ENCODE measurements around the gene ASTN1.

The ASTN1 gene

GRCh38 chr1:176841238-176841637 lies 323.3 kb downstream of the ASTN1 start:
- no peak overlapping the region for H3K27ac ChIP-seq
- TF ChIP-seq CTCF (conservative IDR thresholded peaks at IDR 0.05): no peak

- H3K27ac ChIP-seq: no peak overlapping the region
- no peak for TF ChIP-seq CTCF (conservative IDR thresholded peaks at IDR 0.05)
Measured at GRCh38 chr1:176839216-176839615, 325.3 kb downstream of the ASTN1 start.

GRCh38 chr1:176838276-176838995 lies 326.1 kb downstream of the ASTN1 start:
- TF ChIP-seq CTCF (conservative IDR thresholded peaks at IDR 0.05): no peak
- no peak overlapping the region for H3K27ac ChIP-seq

GRCh38 chr1:176837708-176838107 lies 326.8 kb downstream of the ASTN1 start:
- no peak for TF ChIP-seq CTCF (conservative IDR thresholded peaks at IDR 0.05)
- no peak overlapping the region for H3K27ac ChIP-seq

GRCh38 chr1:176831150-176831549 lies 333.4 kb downstream of the ASTN1 start:
- TF ChIP-seq CTCF (conservative IDR thresholded peaks at IDR 0.05): no peak
- H3K27ac ChIP-seq: no peak overlapping the region

- H3K27ac ChIP-seq: no peak overlapping the region
- TF ChIP-seq CTCF (conservative IDR thresholded peaks at IDR 0.05): no peak
Measured at GRCh38 chr1:176829261-176829660, 335.3 kb downstream of the ASTN1 start.

GRCh38 chr1:176826265-176826664 lies 338.2 kb downstream of the ASTN1 start:
- no peak for TF ChIP-seq CTCF (conservative IDR thresholded peaks at IDR 0.05)
- no peak overlapping the region for H3K27ac ChIP-seq
